BLaER1 treated with 17β-estradiol and CSF1 and Interleukin-3, amounts not matched to agents 10 nM and 100 nM (cell line): ENCODE measurements around the gene KRT78.

Experiments used
- H3K27ac ChIP-seq, 11 experiments: shearing (Covaris generic); formaldehyde crosslinking; 2 replicates each; pipeline ENCODE4 v1.8.1; 2022
- H3K27me3 ChIP-seq, 11 experiments: shearing (Covaris generic); formaldehyde crosslinking; 2 replicates each; pipeline ENCODE4 v1.8.1; 2022
- H3K36me3 ChIP-seq, 11 experiments: shearing (Covaris generic); formaldehyde crosslinking; 2 replicates each; pipeline ENCODE4 v1.8.1; 2022
- H3K4me1 ChIP-seq, 10 experiments: shearing (Covaris generic); formaldehyde crosslinking; 2 replicates each; pipeline ENCODE4 v1.8.1; 2022
- H3K4me2 ChIP-seq, 11 experiments: shearing (Covaris generic); formaldehyde crosslinking; 2 replicates each; pipeline ENCODE4 v1.8.1; 2022
- H3K4me3 ChIP-seq, 10 experiments: shearing (Covaris generic); formaldehyde crosslinking; 2 replicates each; pipeline ENCODE4 v1.8.1; 2022
- H3K9ac ChIP-seq, 11 experiments: shearing (Covaris generic); formaldehyde crosslinking; 2 replicates each; pipeline ENCODE4 v1.8.1; 2022
- H3K9me3 ChIP-seq, 11 experiments: shearing (Covaris generic); formaldehyde crosslinking; replicated peaks in 1 of 11; 2 replicates each; pipeline ENCODE4 v1.8.1; 2022
- H4K20me1 ChIP-seq, 11 experiments: shearing (Covaris generic); formaldehyde crosslinking; 2 replicates each; pipeline ENCODE4 v1.8.1; 2022
- Cebpa-rat ChIP-seq, 11 experiments: shearing (Covaris generic); IDR thresholded peaks; 2 replicates each; pipeline ENCODE4 v1.8.1; 2022

The KRT78 gene

GRCh38 chr12:52823761-52824450 is 24.9 kb downstream of the KRT78 start:
- Histone ChIP-seq H3K27me3 (no peaks in the 10 kb centered on the region), H3K4me1 (peaks cover 0 to 22% (median 7%) of the 10 kb centered on the region in 10 experiments; a peak in 9 of 20 replicates), H3K4me3 (no peak overlapping the region), H3K9me3 (no peaks in the 10 kb centered on the region), H4K20me1 (no peaks in the 10 kb centered on the region; a peak in 2 of 22 replicates), H3K36me3 (no peaks in the 10 kb centered on the region), H3K4me2 (no peak overlapping the region), H3K9ac (no peak overlapping the region), H3K27ac (no peak overlapping the region)
- TF ChIP-seq Cebpa-rat (IDR thresholded peaks at IDR 0.05), result no peak

- Histone ChIP-seq H3K4me3 (no peak overlapping the region), H3K4me1 (peaks cover 0 to 12% (median 0%) of the 10 kb centered on the region in 10 experiments; a peak in 6 of 20 replicates), H3K36me3 (no peaks in the 10 kb centered on the region), H3K9me3 (no peaks in the 10 kb centered on the region), H3K27ac (no peak overlapping the region), H3K27me3 (no peaks in the 10 kb centered on the region), H3K4me2 (no peak overlapping the region), H4K20me1 (no peaks in the 10 kb centered on the region; a peak in 2 of 22 replicates), H3K9ac (no peak overlapping the region)
- TF ChIP-seq Cebpa-rat (IDR thresholded peaks at IDR 0.05), result no peak
Observed at GRCh38 chr12:52822771-52823510, 25.9 kb downstream of the KRT78 start.

GRCh38 chr12:52821826-52822660 is 26.8 kb downstream of the KRT78 start:
- Histone ChIP-seq H3K36me3 (no peaks in the 10 kb centered on the region), H3K27ac (no peak overlapping the region), H3K4me3 (no peak overlapping the region), H4K20me1 (no peaks in the 10 kb centered on the region; a peak in 2 of 22 replicates), H3K9me3 (no peaks in the 10 kb centered on the region), H3K27me3 (no peaks in the 10 kb centered on the region), H3K9ac (no peak overlapping the region), H3K4me2 (peak overlapping the region in 1 of 11 experiments; percentile 12; a peak in 1 of 22 replicates), H3K4me1 (peaks cover 0 to 6% (median 0%) of the 10 kb centered on the region in 10 experiments; a peak in 1 of 20 replicates)
- no peak for TF ChIP-seq Cebpa-rat (IDR thresholded peaks at IDR 0.05)

- no peaks in the 10 kb centered on the region for H3K27me3 ChIP-seq
Observed at GRCh38 chr12:52821071-52821730, 27.6 kb downstream of the KRT78 start.

GRCh38 chr12:52820521-52820920 is 28.3 kb downstream of the KRT78 start:
- TF ChIP-seq Cebpa-rat (IDR thresholded peaks at IDR 0.05), result no peak
- no peak overlapping the region for H3K9ac ChIP-seq
- H3K27ac ChIP-seq, result no peak overlapping the region
- peaks cover 0 to 6% (median 0%) of the 10 kb centered on the region in 10 experiments; a peak in 1 of 20 replicates for H3K4me1 ChIP-seq
- no peaks in the 10 kb centered on the region for H3K9me3 ChIP-seq
- H3K4me3 ChIP-seq, result no peak overlapping the region
- no peaks in the 10 kb centered on the region; a peak in 2 of 22 replicates for H4K20me1 ChIP-seq
- no peaks in the 10 kb centered on the region for H3K27me3 ChIP-seq
- no peak overlapping the region for H3K4me2 ChIP-seq
- no peaks in the 10 kb centered on the region for H3K36me3 ChIP-seq

More at GRCh38 chr12:52821071-52821730, 27.6 kb downstream of the KRT78 start:
- Histone ChIP-seq H3K4me1 (peaks cover 0 to 6% (median 0%) of the 10 kb centered on the region in 10 experiments; a peak in 1 of 20 replicates), H3K27ac (no peak overlapping the region), H4K20me1 (no peaks in the 10 kb centered on the region; a peak in 2 of 22 replicates), H3K36me3 (no peaks in the 10 kb centered on the region), H3K9ac (no peak overlapping the region), H3K4me3 (no peak overlapping the region), H3K4me2 (no peak overlapping the region), H3K9me3 (no peaks in the 10 kb centered on the region)
- TF ChIP-seq Cebpa-rat (IDR thresholded peaks at IDR 0.05), result no peak

- Histone ChIP-seq H4K20me1 (no peaks in the 10 kb centered on the region; a peak in 2 of 22 replicates), H3K4me1 (peaks cover 0 to 6% (median 0%) of the 10 kb centered on the region in 10 experiments; a peak in 1 of 20 replicates), H3K27ac (no peak overlapping the region), H3K4me2 (no peak overlapping the region), H3K36me3 (no peaks in the 10 kb centered on the region), H3K27me3 (no peaks in the 10 kb centered on the region), H3K4me3 (no peak overlapping the region), H3K9ac (no peak overlapping the region), H3K9me3 (no peaks in the 10 kb centered on the region)
- no peak for TF ChIP-seq Cebpa-rat (IDR thresholded peaks at IDR 0.05)
Observed at GRCh38 chr12:52819731-52820510, 28.9 kb downstream of the KRT78 start.

- Histone ChIP-seq H3K4me2 (no peak overlapping the region), H4K20me1 (no peaks in the 10 kb centered on the region; a peak in 2 of 22 replicates), H3K27ac (no peak overlapping the region), H3K4me3 (no peak overlapping the region), H3K9ac (no peak overlapping the region), H3K9me3 (no peaks in the 10 kb centered on the region), H3K27me3 (no peaks in the 10 kb centered on the region), H3K4me1 (peaks cover 0 to 6% (median 0%) of the 10 kb centered on the region in 10 experiments; a peak in 1 of 20 replicates), H3K36me3 (no peaks in the 10 kb centered on the region)
- TF ChIP-seq Cebpa-rat (IDR thresholded peaks at IDR 0.05), result no peak
Observed at GRCh38 chr12:52818887-52819420, 29.8 kb downstream of the KRT78 start.

- H3K36me3 ChIP-seq, result no peaks in the 10 kb centered on the region
- H3K27me3 ChIP-seq, result no peaks in the 10 kb centered on the region
- H3K9ac ChIP-seq, result no peak overlapping the region
Observed at GRCh38 chr12:52818388-52818787, 30.4 kb downstream of the KRT78 start.

More at GRCh38 chr12:52818388-52818787, 30.4 kb downstream of the KRT78 start:
- no peak overlapping the region for H3K4me2 ChIP-seq
- no peak for TF ChIP-seq Cebpa-rat (IDR thresholded peaks at IDR 0.05)
- H3K27ac ChIP-seq, result no peak overlapping the region
- no peaks in the 10 kb centered on the region for H3K9me3 ChIP-seq
- H3K4me3 ChIP-seq, result no peak overlapping the region
- peaks cover 0 to 6% (median 0%) of the 10 kb centered on the region in 10 experiments; a peak in 3 of 20 replicates for H3K4me1 ChIP-seq
- no peaks in the 10 kb centered on the region; a peak in 2 of 22 replicates for H4K20me1 ChIP-seq
